SK-N-SH (cell line): ENCODE measurements around the gene RAD51B. TPM values are rescaled to one million over a fixed set of nuclear protein-coding genes. Genes with fewer than 3 reads are reported as not detected.

ENCODE experiments used
- CTCF ChIA-PET: fragments of 300-600, 350-600 bp; formaldehyde crosslinking; extraction: SDS; loops from one replicate; lab custom pipeline; 2021; lab: Yijun Ruan, JAX
- POLR2A ChIA-PET: fragments of 350-600 bp; sonication (Branson Sonifier 250); formaldehyde crosslinking; extraction: SDS; loops from one replicate; lab custom pipeline; 2020; ENCODE audit warnings: antibody characterized with exemption, inconsistent platforms; lab: Yijun Ruan, JAX
- DNase-seq: peaks from one replicate; pipeline ENCODE4 v3.0.0; 2012
- H2AFZ ChIP-seq: fragments of 200-600 bp; sonication (generic); 2 replicates; pipeline ENCODE4 v1.8.1; 2016; ENCODE audit warnings: antibody characterized with exemption, mild to moderate bottlenecking, low read depth
- H3F3A ChIP-seq: fragments of 200-600 bp; sonication (generic); replicated peaks from 2 replicates; pipeline ENCODE3; 2016; ENCODE audit warnings: antibody characterized with exemption, mild to moderate bottlenecking; ENCODE audit not compliant: insufficient read depth
- H3K27ac ChIP-seq, 2 experiments: fragments of 200-500 bp in 1 of 2; fragments of 200-600 bp in 1 of 2; sonication (Bioruptor generic) in 1 of 2; sonication (generic), shearing (Covaris generic) in 1 of 2; 2 replicates each; pipeline versions ENCODE4 v1.5.1 to v1.6.1; 2014 to 2016; ENCODE audit warnings: low read depth in 2 of 2, inconsistent platforms in 1 of 2, low read length in 1 of 2, mild to moderate bottlenecking in 1 of 2, mixed read lengths in 1 of 2
- H3K27me3 ChIP-seq: fragments of 200-600 bp; sonication (generic), shearing (Covaris generic); 2 replicates; pipeline ENCODE4 v1.6.1; 2016; ENCODE audit warnings: mixed run types; ENCODE audit not compliant: insufficient read depth
- H3K36me3 ChIP-seq, 2 experiments: fragments of 200-500 bp in 1 of 2; fragments of 200-600 bp in 1 of 2; sonication (Bioruptor generic) in 1 of 2; sonication (generic) in 1 of 2; replicated peaks in 1 of 2; 2 replicates each; pipeline versions ENCODE3 to v1.5.1; 2014 to 2016; ENCODE audit warnings: low read length in 1 of 2, mild to moderate bottlenecking in 1 of 2; ENCODE audit not compliant: insufficient read depth in 2 of 2, control insufficient read depth in 1 of 2
- H3K4me1 ChIP-seq, 2 experiments: fragments of 200-500 bp in 1 of 2; fragments of 200-600 bp in 1 of 2; sonication (Bioruptor generic) in 1 of 2; sonication (generic), shearing (Covaris generic) in 1 of 2; 2 replicates each; pipeline versions ENCODE4 v1.5.1 to v1.6.1; 2014 to 2016; ENCODE audit warnings: low read depth in 1 of 2, low read length in 1 of 2, mixed run types in 1 of 2; ENCODE audit not compliant: insufficient read depth in 2 of 2, control insufficient read depth in 1 of 2
- H3K4me2 ChIP-seq: fragments of 200-600 bp; sonication (generic), shearing (Covaris generic); 2 replicates; pipeline ENCODE4 v1.6.1; 2017; ENCODE audit warnings: mixed run types
- H3K4me3 ChIP-seq, 2 experiments: fragments of 200-500 bp in 1 of 2; fragments of 200-600 bp in 1 of 2; sonication (Bioruptor generic) in 1 of 2; sonication (generic), shearing (Covaris generic) in 1 of 2; 2 replicates each; pipeline versions ENCODE4 v1.5.1 to v1.8.1; 2014 to 2016; ENCODE audit warnings: low read depth in 2 of 2, inconsistent platforms in 1 of 2, low read length in 1 of 2, mild to moderate bottlenecking in 1 of 2, mixed read lengths in 1 of 2, moderate library complexity in 1 of 2
- H3K79me2 ChIP-seq: fragments of 200-600 bp; sonication (generic); 2 replicates; pipeline ENCODE4 v1.8.1; 2017; ENCODE audit warnings: mild to moderate bottlenecking; ENCODE audit not compliant: insufficient read depth
- H3K9ac ChIP-seq: fragments of 200-600 bp; sonication (generic); 2 replicates; pipeline ENCODE4 v1.6.1; 2017; ENCODE audit warnings: mixed run types
- H3K9me2 ChIP-seq: fragments of 200-600 bp; sonication (generic); 2 replicates; pipeline ENCODE4 v1.6.1; 2017; ENCODE audit warnings: mixed run types
- H3K9me3 ChIP-seq: fragments of 200-600 bp; sonication (generic); 2 replicates; pipeline ENCODE4 v1.6.1; 2017; ENCODE audit warnings: mixed run types, mild to moderate bottlenecking, moderate library complexity
- H4K20me1 ChIP-seq: fragments of 200-600 bp; sonication (generic); 2 replicates; pipeline ENCODE4 v1.6.1; 2017; ENCODE audit warnings: mild to moderate bottlenecking, mixed run types; ENCODE audit not compliant: insufficient read depth
- ELF1 ChIP-seq: IDR thresholded peaks from 2 replicates; pipeline ENCODE4 v1.4.0; 2012
- EZH2phosphoT487 ChIP-seq: fragments of 200-600 bp; sonication (generic); IDR thresholded peaks from 2 replicates; pipeline ENCODE4 v1.6.1; 2017; ENCODE audit warnings: low read depth, mixed run types, mild to moderate bottlenecking, antibody characterized with exemption, moderate library complexity, borderline replicate concordance
- POLR2AphosphoS5 ChIP-seq: IDR thresholded peaks from 2 replicates; pipeline ENCODE4 v1.6.1; 2012; ENCODE audit warnings: low read depth, low read length
- RCOR1 ChIP-seq: fragments of 150-350 bp; IDR thresholded peaks from 2 replicates; pipeline ENCODE4 v1.6.1; 2017; ENCODE audit warnings: antibody characterized with exemption, low read length
- RXRA ChIP-seq: IDR thresholded peaks from 2 replicates; pipeline ENCODE4 v1.4.0; 2012; ENCODE audit warnings: low read depth, mild to moderate bottlenecking, borderline replicate concordance
- YY1 ChIP-seq: IDR thresholded peaks from 2 replicates; pipeline ENCODE4 v1.4.0; 2012; ENCODE audit warnings: low read depth, mild to moderate bottlenecking
- WGBS: methylation state at CpG from one replicate; pipeline ENCODE4 v1.1.6; 2017; ENCODE audit warnings: low lambda C conversion rate; 5-methylcytosine and 5-hydroxymethylcytosine counted together
- polyA plus RNA-seq, 3 experiments: library from polyadenylated mRNA; depleted of rRNA; stranded (reverse); fragments of >200 nt; gene quantifications; 2 replicates each; pipeline ENCODE4 v1.2.3, GENCODE V29; 2012
- TF ChIP-seq, protein P1 (sequence below): IDR thresholded peaks from 2 replicates; pipeline ENCODE4 v1.6.1; 2012; ENCODE audit warnings: mild to moderate bottlenecking, low read depth, low read length, moderate library complexity
- TF ChIP-seq, protein P2 (sequence below): fragments of 150-350 bp; IDR thresholded peaks from 2 replicates; pipeline ENCODE4 v1.6.1; 2016; ENCODE audit warnings: mild to moderate bottlenecking, low read depth, low read length
- TF ChIP-seq, protein P3 (sequence below): IDR thresholded peaks from 2 replicates; pipeline ENCODE4 v1.4.0; 2012; ENCODE audit warnings: low read depth
- TF ChIP-seq, protein P4 (sequence below): fragments of 150-350 bp; IDR thresholded peaks from 2 replicates; pipeline ENCODE4 v1.6.1; 2017; ENCODE audit warnings: antibody characterized with exemption, low read length, low read depth, borderline replicate concordance
- TF ChIP-seq, protein P5 (sequence below): fragments of 200-600 bp; sonication (generic); IDR thresholded peaks from 2 replicates; pipeline ENCODE4 v1.6.1; 2017; ENCODE audit warnings: antibody characterized with exemption, mild to moderate bottlenecking, moderate library complexity
- TF ChIP-seq, protein P6 (sequence below): IDR thresholded peaks from 2 replicates; pipeline ENCODE4 v1.4.0; 2012; ENCODE audit warnings: low read depth, borderline replicate concordance

The RAD51B gene
- polyA plus RNA-seq, 1 of the 3 experiments (the other 2 are of a cell fraction) = 6.0 TPM

DNA sequence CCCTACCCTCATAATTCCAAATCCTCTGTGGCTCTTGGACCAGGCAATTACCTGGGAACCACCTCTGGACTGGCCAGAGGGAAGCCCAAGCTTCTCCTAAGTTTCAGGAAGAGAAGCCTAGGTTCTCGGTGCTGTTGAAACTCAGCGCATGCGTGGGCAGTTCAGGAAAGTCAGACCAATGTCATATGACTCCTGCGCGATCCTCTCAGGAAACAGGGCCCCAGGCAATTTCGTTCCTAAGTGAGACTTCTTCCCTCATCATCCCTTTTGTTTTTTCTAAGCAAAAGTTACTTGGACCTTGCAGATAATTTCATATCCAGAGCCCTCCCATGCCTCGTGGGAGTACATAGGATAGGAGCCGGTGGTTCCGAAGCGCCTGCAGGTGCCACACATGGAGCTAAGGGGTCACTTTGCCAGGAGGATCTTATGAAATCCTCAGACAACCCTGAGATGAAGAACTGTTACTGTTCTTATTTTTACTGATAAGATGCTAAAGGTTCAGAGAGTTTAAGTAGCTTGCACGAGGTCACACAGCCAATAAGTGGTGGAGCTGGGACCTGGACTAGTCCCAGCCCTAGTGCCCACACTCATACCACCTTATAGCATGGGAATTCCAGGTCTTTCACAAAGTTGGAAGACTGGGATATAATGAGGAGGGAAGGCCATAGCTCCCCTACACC lies 805.1 kb downstream of the RAD51B start:
- H3F3A ChIP-seq = no peaks in the 10 kb centered on the region
- CTCF ChIA-PET = no interaction called here
- POLR2A ChIA-PET = no interaction called here
- H3K9me3 ChIP-seq = no peaks in the 10 kb centered on the region
- H3K4me2 ChIP-seq = no peak overlapping the region
- H3K9ac ChIP-seq = no peak overlapping the region
- H3K27ac ChIP-seq = no peak overlapping the region
- TF ChIP-seq, protein P1, sequence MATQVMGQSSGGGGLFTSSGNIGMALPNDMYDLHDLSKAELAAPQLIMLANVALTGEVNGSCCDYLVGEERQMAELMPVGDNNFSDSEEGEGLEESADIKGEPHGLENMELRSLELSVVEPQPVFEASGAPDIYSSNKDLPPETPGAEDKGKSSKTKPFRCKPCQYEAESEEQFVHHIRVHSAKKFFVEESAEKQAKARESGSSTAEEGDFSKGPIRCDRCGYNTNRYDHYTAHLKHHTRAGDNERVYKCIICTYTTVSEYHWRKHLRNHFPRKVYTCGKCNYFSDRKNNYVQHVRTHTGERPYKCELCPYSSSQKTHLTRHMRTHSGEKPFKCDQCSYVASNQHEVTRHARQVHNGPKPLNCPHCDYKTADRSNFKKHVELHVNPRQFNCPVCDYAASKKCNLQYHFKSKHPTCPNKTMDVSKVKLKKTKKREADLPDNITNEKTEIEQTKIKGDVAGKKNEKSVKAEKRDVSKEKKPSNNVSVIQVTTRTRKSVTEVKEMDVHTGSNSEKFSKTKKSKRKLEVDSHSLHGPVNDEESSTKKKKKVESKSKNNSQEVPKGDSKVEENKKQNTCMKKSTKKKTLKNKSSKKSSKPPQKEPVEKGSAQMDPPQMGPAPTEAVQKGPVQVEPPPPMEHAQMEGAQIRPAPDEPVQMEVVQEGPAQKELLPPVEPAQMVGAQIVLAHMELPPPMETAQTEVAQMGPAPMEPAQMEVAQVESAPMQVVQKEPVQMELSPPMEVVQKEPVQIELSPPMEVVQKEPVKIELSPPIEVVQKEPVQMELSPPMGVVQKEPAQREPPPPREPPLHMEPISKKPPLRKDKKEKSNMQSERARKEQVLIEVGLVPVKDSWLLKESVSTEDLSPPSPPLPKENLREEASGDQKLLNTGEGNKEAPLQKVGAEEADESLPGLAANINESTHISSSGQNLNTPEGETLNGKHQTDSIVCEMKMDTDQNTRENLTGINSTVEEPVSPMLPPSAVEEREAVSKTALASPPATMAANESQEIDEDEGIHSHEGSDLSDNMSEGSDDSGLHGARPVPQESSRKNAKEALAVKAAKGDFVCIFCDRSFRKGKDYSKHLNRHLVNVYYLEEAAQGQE = no peak
- TF ChIP-seq EZH2phosphoT487 (no peak), RCOR1 (no peak), YY1 (no peak), ELF1 (no peak), RXRA (no peak), POLR2AphosphoS5 (no peak)
- TF ChIP-seq, protein P2, sequence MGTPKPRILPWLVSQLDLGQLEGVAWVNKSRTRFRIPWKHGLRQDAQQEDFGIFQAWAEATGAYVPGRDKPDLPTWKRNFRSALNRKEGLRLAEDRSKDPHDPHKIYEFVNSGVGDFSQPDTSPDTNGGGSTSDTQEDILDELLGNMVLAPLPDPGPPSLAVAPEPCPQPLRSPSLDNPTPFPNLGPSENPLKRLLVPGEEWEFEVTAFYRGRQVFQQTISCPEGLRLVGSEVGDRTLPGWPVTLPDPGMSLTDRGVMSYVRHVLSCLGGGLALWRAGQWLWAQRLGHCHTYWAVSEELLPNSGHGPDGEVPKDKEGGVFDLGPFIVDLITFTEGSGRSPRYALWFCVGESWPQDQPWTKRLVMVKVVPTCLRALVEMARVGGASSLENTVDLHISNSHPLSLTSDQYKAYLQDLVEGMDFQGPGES = no peak
- TF ChIP-seq, protein P3, sequence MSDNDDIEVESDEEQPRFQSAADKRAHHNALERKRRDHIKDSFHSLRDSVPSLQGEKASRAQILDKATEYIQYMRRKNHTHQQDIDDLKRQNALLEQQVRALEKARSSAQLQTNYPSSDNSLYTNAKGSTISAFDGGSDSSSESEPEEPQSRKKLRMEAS = no peak
- TF ChIP-seq, protein P4, sequence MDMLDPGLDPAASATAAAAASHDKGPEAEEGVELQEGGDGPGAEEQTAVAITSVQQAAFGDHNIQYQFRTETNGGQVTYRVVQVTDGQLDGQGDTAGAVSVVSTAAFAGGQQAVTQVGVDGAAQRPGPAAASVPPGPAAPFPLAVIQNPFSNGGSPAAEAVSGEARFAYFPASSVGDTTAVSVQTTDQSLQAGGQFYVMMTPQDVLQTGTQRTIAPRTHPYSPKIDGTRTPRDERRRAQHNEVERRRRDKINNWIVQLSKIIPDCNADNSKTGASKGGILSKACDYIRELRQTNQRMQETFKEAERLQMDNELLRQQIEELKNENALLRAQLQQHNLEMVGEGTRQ = no peak
- TF ChIP-seq, protein P5, sequence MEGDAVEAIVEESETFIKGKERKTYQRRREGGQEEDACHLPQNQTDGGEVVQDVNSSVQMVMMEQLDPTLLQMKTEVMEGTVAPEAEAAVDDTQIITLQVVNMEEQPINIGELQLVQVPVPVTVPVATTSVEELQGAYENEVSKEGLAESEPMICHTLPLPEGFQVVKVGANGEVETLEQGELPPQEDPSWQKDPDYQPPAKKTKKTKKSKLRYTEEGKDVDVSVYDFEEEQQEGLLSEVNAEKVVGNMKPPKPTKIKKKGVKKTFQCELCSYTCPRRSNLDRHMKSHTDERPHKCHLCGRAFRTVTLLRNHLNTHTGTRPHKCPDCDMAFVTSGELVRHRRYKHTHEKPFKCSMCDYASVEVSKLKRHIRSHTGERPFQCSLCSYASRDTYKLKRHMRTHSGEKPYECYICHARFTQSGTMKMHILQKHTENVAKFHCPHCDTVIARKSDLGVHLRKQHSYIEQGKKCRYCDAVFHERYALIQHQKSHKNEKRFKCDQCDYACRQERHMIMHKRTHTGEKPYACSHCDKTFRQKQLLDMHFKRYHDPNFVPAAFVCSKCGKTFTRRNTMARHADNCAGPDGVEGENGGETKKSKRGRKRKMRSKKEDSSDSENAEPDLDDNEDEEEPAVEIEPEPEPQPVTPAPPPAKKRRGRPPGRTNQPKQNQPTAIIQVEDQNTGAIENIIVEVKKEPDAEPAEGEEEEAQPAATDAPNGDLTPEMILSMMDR = no peak
- TF ChIP-seq, protein P6, sequence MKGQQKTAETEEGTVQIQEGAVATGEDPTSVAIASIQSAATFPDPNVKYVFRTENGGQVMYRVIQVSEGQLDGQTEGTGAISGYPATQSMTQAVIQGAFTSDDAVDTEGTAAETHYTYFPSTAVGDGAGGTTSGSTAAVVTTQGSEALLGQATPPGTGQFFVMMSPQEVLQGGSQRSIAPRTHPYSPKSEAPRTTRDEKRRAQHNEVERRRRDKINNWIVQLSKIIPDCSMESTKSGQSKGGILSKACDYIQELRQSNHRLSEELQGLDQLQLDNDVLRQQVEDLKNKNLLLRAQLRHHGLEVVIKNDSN = no peak
- H3K4me3 ChIP-seq = no peak overlapping the region
- no peak for DNase-seq
- H3K4me1 ChIP-seq = no peaks in the 10 kb centered on the region
- H3K36me3 ChIP-seq = no peaks in the 10 kb centered on the region
- H3K79me2 ChIP-seq = no peaks in the 10 kb centered on the region
- H2AFZ ChIP-seq = no peak overlapping the region
- H3K27me3 ChIP-seq = no peaks in the 10 kb centered on the region
- H3K9me2 ChIP-seq = no peaks in the 10 kb centered on the region
- 97% methylated on average over 11 of the region's 11 CpGs for WGBS
- no peaks in the 10 kb centered on the region for H4K20me1 ChIP-seq
